HG02840 (cell line): Measurements from ENCODE around the gene SP1.
"Not testable (repeated sequence)": the region's sequence is repeated elsewhere in the genome, so short reads cannot be mapped to it uniquely, and the experiment has no call there.

ENCODE experiments used
- ATAC-seq: cut with Tn5 transposase; IDR thresholded peaks from one replicate; pipeline ENCODE4 v1.9.1; 2021; ENCODE audit warnings: mild to moderate bottlenecking, moderate library complexity, moderate number of reproducible peaks; ENCODE audit not compliant: unreplicated experiment, low FRiP score

The SP1 gene

GRCh38 chr12:53402871-53403270 is 22.9 kb downstream of the SP1 start:
- no peak for ATAC-seq

- ATAC-seq: no peak
These were observed 31.0 kb downstream of the SP1 start for GRCh38 chr12:53410951-53411350.

- ATAC-seq: no peak
These were observed 33.7 kb downstream of the SP1 start for GRCh38 chr12:53413485-53414204.

GRCh38 chr12:53414756-53415417 is 34.9 kb downstream of the SP1 start:
- ATAC-seq: no peak

- ATAC-seq: not testable (repeated sequence)
These were observed 35.9 kb downstream of the SP1 start for GRCh38 chr12:53415752-53416389.

- ATAC-seq: not testable (repeated sequence)
These were observed 37.4 kb downstream of the SP1 start for GRCh38 chr12:53417291-53417816.

GRCh38 chr12:53418221-53418620 is 38.2 kb downstream of the SP1 start:
- ATAC-seq: no peak

- ATAC-seq: no peak
These were observed 39.8 kb downstream of the SP1 start for GRCh38 chr12:53419756-53420155.

- ATAC-seq: not testable (repeated sequence)
These were observed 42.3 kb downstream of the SP1 start for GRCh38 chr12:53422247-53422646.

- no peak for ATAC-seq
These were observed 43.6 kb downstream of the SP1 start, which contains the start of gene AMHR2 for GRCh38 chr12:53423597-53423996. Gene AMHR2, plus strand, starts transcription at chr12:53423855. Its CDS starts 80 bp downstream, at chr12:53423935.

- no peak for ATAC-seq
These were observed 44.9 kb downstream of the SP1 start for GRCh38 chr12:53424626-53425514.

GRCh38 chr12:53425515-53426150 is 45.7 kb downstream of the SP1 start:
- no peak for ATAC-seq

- ATAC-seq: no peak
These were observed 48.1 kb downstream of the SP1 start for GRCh38 chr12:53427905-53428594.

GRCh38 chr12:53428741-53429140 is 48.8 kb downstream of the SP1 start:
- no peak for ATAC-seq

GRCh38 chr12:53430116-53430515 is 50.1 kb downstream of the SP1 start:
- ATAC-seq: no peak

GRCh38 chr12:53431187-53431586 is 51.2 kb downstream of the SP1 start:
- no peak for ATAC-seq

GRCh38 chr12:53435326-53435725 is 55.4 kb downstream of the SP1 start:
- ATAC-seq: not testable (repeated sequence)

GRCh38 chr12:53439582-53439981 is 59.6 kb downstream of the SP1 start:
- ATAC-seq: not testable (repeated sequence)
